K562 (cell line): ENCODE measurements around the gene IQCC. TPM values are rescaled to one million over a fixed set of nuclear protein-coding genes. Genes with fewer than 3 reads are reported as not detected.
A peak's percentile ranks its signal among the peaks of the same experiment; 100 is the strongest.

Experiments used
- ARHGAP35 ChIP-seq: fragments of 450-650 bp; IDR thresholded peaks from 2 replicates; pipeline ENCODE4 v1.6.1; 2018; ENCODE audit not compliant: partially characterized antibody
- BRF1 ChIP-seq: IDR thresholded peaks from 3 replicates; pipeline ENCODE4 v1.6.1; 2011; ENCODE audit warnings: borderline replicate concordance, mild to moderate bottlenecking; ENCODE audit not compliant: insufficient read length; ENCODE audit errors: extremely low read depth
- C11orf30 ChIP-seq: fragments of 450-650 bp; IDR thresholded peaks from 2 replicates; pipeline ENCODE4 v1.6.1; 2016; ENCODE audit warnings: low read depth, mild to moderate bottlenecking
- CC2D1A ChIP-seq: fragments of 450-650 bp; IDR thresholded peaks from 2 replicates; pipeline ENCODE4 v1.6.1; 2017; ENCODE audit warnings: mild to moderate bottlenecking
- CCAR2 ChIP-seq: fragments of 200-400 bp; formaldehyde crosslinking; IDR thresholded peaks from 2 replicates; pipeline ENCODE4 v1.6.1; 2017; ENCODE audit warnings: mild to moderate bottlenecking, low read depth, low read length
- CSDE1 ChIP-seq, 2 experiments: fragments of 450-650 bp; IDR thresholded peaks; 2 replicates each; pipeline ENCODE4 v1.6.1; 2016; ENCODE audit warnings: mild to moderate bottlenecking in 1 of 2
- EP400 ChIP-seq: fragments of 450-650 bp; IDR thresholded peaks from 2 replicates; pipeline ENCODE4 v1.6.1; 2017; ENCODE audit warnings: antibody characterized with exemption, mild to moderate bottlenecking, moderate library complexity
- ETV1 ChIP-seq: fragments of 450-650 bp; conservative IDR thresholded peaks from 2 replicates; pipeline ENCODE4 v1.6.1; 2016; ENCODE audit warnings: missing genetic modification characterization, control low read depth, low read depth, missing compliant biosample characterization
- ILF3 ChIP-seq: fragments of 450-650 bp; IDR thresholded peaks from 2 replicates; pipeline ENCODE4 v1.6.1; 2018; ENCODE audit warnings: antibody characterized with exemption, mild to moderate bottlenecking, moderate library complexity, borderline replicate concordance
- IRF2 ChIP-seq: sonication (generic); formaldehyde crosslinking; IDR thresholded peaks from 2 replicates; pipeline ENCODE4 v1.8.1; 2022; ENCODE audit warnings: mild to moderate bottlenecking, missing genetic modification reagents
- LCOR ChIP-seq: sonication (generic); formaldehyde crosslinking; IDR thresholded peaks from 2 replicates; pipeline ENCODE4 v1.8.0; 2022; ENCODE audit warnings: mild to moderate bottlenecking, missing genetic modification reagents
- MBD2 ChIP-seq: sonication (generic); IDR thresholded peaks from 2 replicates; pipeline ENCODE4 v1.6.1; 2016; ENCODE audit warnings: low read depth, borderline replicate concordance
- MECOM ChIP-seq: fragments of 250-450 bp; sonication (Bioruptor Pico); IDR thresholded peaks from 2 replicates; pipeline ENCODE4 v1.8.0; 2022; ENCODE audit warnings: inconsistent platforms
- MTF1 ChIP-seq: fragments of 250-450 bp; sonication (Bioruptor Pico); IDR thresholded peaks from 2 replicates; pipeline ENCODE4 v1.9.0; 2021; ENCODE audit warnings: moderate library complexity, mild to moderate bottlenecking, inconsistent platforms, borderline replicate concordance
- NCOA2 ChIP-seq, 2 experiments: fragments of 450-650 bp; IDR thresholded peaks; 2 replicates each; pipeline ENCODE4 v1.6.1; 2018; ENCODE audit warnings: mild to moderate bottlenecking in 2 of 2, moderate library complexity in 1 of 2; ENCODE audit not compliant: partially characterized antibody in 2 of 2
- NCOA6 ChIP-seq: fragments of 450-650 bp; IDR thresholded peaks from 2 replicates; pipeline ENCODE4 v1.6.1; 2017; ENCODE audit warnings: mild to moderate bottlenecking
- NFIC ChIP-seq: fragments of 450-650 bp; IDR thresholded peaks from 2 replicates; pipeline ENCODE4 v1.6.1; 2017; ENCODE audit warnings: mild to moderate bottlenecking, inconsistent platforms
- NR2C1 ChIP-seq, 2 experiments: fragments of 450-650 bp; IDR thresholded peaks; 2 replicates each; pipeline ENCODE4 v1.6.1; 2017; ENCODE audit warnings: mild to moderate bottlenecking in 2 of 2, antibody characterized with exemption in 1 of 2, inconsistent platforms in 1 of 2, missing compliant biosample characterization in 1 of 2, missing genetic modification characterization in 1 of 2
- PHB2 ChIP-seq: fragments of 450-650 bp; IDR thresholded peaks from 2 replicates; pipeline ENCODE4 v1.6.1; 2017; ENCODE audit warnings: low read depth
- PHF20 ChIP-seq: fragments of 450-650 bp; IDR thresholded peaks from 2 replicates; pipeline ENCODE4 v1.6.1; 2018; ENCODE audit not compliant: partially characterized antibody
- POLR3A ChIP-seq: IDR thresholded peaks from 2 replicates; pipeline ENCODE4 v1.6.1; 2011; ENCODE audit warnings: borderline replicate concordance, mild to moderate bottlenecking, moderate library complexity; ENCODE audit not compliant: insufficient read length, insufficient read depth; ENCODE audit errors: extremely low read depth
- RBM17 ChIP-seq: fragments of 200-400 bp; formaldehyde crosslinking; IDR thresholded peaks from 2 replicates; pipeline ENCODE4 v1.6.1; 2017; ENCODE audit warnings: low read depth, mild to moderate bottlenecking, low read length, borderline replicate concordance
- SAFB ChIP-seq: fragments of 200-400 bp; formaldehyde crosslinking; IDR thresholded peaks from 2 replicates; pipeline ENCODE4 v1.6.1; 2017; ENCODE audit warnings: low read depth, low read length, borderline replicate concordance
- SNIP1 ChIP-seq: fragments of 450-650 bp; IDR thresholded peaks from 2 replicates; pipeline ENCODE4 v1.7.1; 2017; ENCODE audit warnings: low read depth, mild to moderate bottlenecking
- TEAD1 ChIP-seq, 2 experiments: fragments of 450-650 bp in 1 of 2; sonication (generic) in 1 of 2; formaldehyde crosslinking; IDR thresholded peaks; 2 replicates each; pipeline versions ENCODE4 v1.4.0 to v1.8.0; 2020 to 2022; ENCODE audit warnings: mild to moderate bottlenecking in 2 of 2, missing genetic modification reagents in 1 of 2
- ZNF408 ChIP-seq: fragments of 250-450 bp; sonication (Bioruptor Pico); IDR thresholded peaks from 2 replicates; pipeline ENCODE4 v1.4.0; 2020; ENCODE audit warnings: low read depth, mild to moderate bottlenecking, moderate library complexity
- polyA plus RNA-seq, 8 experiments: library from polyadenylated mRNA; depleted of rRNA in 4 of 8; stranded (reverse) in 5 of 8; unstranded in 3 of 8; fragments of >200 nt; fragmentation: Nextera tagmentation in 2 of 8; fragmentation: Illumina TruSeq in 1 of 8; extraction: Ambion mirVana in 2 of 8; extraction: Trizol in 1 of 8; gene quantifications; 2 replicates each; pipeline versions ENCODE4 v1.2.1 to v1.2.3, GENCODE V29; 2011 to 2014; ENCODE audit warnings: inconsistent platforms in 1 of 8, missing spikeins in 1 of 8
- total RNA-seq, 7 experiments: library from RNA; depleted of rRNA in 6 of 7; stranded (reverse); fragments of >200 nt in 6 of 7; fragmentation: Illumina TruSeq in 2 of 7; extraction: Trizol in 2 of 7; gene quantifications; 2 replicates each; pipeline versions ENCODE4 v1.2.1 to v1.2.3, GENCODE V29; 2011 to 2021; ENCODE audit warnings: low replicate concordance in 1 of 7
- TF ChIP-seq, protein P1 (sequence below): sonication (generic); formaldehyde crosslinking; IDR thresholded peaks from 2 replicates; pipeline ENCODE4 v1.8.0; 2022; ENCODE audit warnings: missing genetic modification reagents, mild to moderate bottlenecking, borderline replicate concordance
- TF ChIP-seq, protein P2 (sequence below): fragments of 450-650 bp; IDR thresholded peaks from 2 replicates; pipeline ENCODE4 v1.6.1; 2016; ENCODE audit warnings: mild to moderate bottlenecking

IQCC gene
- total and polyA plus RNA-seq, 9 of the 15 experiments (the other 6 are each of a cell fraction or from before 2014, with no cell fraction given) = 8.1 to 16.5 (median 10.7) TPM

DNA sequence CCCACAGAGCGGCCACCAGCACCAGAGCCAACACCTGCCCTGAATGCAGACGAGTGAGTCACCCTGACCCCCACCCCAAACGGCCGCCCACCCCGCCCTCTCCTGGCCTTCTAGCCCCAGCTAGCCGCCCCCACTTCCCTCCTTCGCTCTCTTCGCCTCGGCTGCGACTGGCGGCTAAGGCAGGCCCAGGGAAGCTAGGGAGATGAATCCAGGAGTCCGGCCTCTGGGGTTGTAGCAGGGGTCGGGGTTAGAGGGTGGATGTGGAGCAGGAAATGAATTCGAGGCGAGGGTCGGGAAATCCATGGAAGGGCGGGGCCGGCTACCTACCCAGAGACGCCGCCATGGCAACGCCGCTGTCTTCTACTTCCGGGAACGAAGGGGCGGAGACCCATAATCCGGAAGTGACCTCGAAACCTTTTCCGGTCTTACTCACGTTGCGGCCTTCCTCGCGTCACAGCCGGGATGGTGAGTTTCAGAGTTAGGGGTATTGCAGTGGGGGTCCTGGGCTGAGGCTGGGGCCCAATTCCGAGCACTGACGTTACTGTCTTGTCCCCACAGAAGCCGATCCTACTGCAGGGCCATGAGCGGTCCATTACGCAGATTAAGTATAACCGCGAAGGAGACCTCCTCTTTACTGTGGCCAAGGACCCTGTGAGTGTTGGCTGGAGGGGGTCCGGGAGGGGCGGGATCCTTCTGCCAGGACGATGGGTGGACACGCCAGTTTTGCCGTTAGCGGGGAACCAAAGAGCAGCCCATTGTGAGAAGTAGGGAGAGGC lies 16.7 kb downstream of the IQCC start, which contains the start of the genes EIF3I and TMEM234 (continued):
- TF ChIP-seq POLR3A = no peak
- TF ChIP-seq PHF20 = peak; percentile 95
- TF ChIP-seq MECOM (CRISPR knock-in tag) = no peak
- TF ChIP-seq IRF2 (CRISPR knock-in tag) = no peak
- peak; percentile 94 for TF ChIP-seq EP400
- TF ChIP-seq PHB2 = no peak
- 0 out of 2 replicates have a peak, but pooled peaks have one; percentile 3 for TF ChIP-seq CC2D1A
- TF ChIP-seq SNIP1 = no peak
- TF ChIP-seq ZNF408 (CRISPR knock-in tag) = no peak
- TF ChIP-seq RBM17 = no peak
- no peak for TF ChIP-seq CCAR2
- TF ChIP-seq SAFB = no peak
- TF ChIP-seq ETV1 (tag) = peak; percentile 93
- TF ChIP-seq ILF3 = no peak
- no peak for TF ChIP-seq MTF1
- peak in 1 of 2 experiments; percentile 91; a peak in 2 of 4 replicates for TF ChIP-seq CSDE1 (IDR thresholded peaks at IDR 0.05)
- TF ChIP-seq BRF1 = no peak
- TF ChIP-seq, protein P1, sequence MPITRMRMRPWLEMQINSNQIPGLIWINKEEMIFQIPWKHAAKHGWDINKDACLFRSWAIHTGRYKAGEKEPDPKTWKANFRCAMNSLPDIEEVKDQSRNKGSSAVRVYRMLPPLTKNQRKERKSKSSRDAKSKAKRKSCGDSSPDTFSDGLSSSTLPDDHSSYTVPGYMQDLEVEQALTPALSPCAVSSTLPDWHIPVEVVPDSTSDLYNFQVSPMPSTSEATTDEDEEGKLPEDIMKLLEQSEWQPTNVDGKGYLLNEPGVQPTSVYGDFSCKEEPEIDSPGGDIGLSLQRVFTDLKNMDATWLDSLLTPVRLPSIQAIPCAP (CRISPR knock-in tag) = no peak
- TF ChIP-seq MBD2 = peak; percentile 79
- no peak for TF ChIP-seq LCOR (CRISPR knock-in tag)
- TF ChIP-seq TEAD1 (CRISPR knock-in tag; IDR thresholded peaks at IDR 0.05) = no peak
- no peak for TF ChIP-seq NCOA6
- peak; percentile 78 for TF ChIP-seq C11orf30
- TF ChIP-seq, protein P2, sequence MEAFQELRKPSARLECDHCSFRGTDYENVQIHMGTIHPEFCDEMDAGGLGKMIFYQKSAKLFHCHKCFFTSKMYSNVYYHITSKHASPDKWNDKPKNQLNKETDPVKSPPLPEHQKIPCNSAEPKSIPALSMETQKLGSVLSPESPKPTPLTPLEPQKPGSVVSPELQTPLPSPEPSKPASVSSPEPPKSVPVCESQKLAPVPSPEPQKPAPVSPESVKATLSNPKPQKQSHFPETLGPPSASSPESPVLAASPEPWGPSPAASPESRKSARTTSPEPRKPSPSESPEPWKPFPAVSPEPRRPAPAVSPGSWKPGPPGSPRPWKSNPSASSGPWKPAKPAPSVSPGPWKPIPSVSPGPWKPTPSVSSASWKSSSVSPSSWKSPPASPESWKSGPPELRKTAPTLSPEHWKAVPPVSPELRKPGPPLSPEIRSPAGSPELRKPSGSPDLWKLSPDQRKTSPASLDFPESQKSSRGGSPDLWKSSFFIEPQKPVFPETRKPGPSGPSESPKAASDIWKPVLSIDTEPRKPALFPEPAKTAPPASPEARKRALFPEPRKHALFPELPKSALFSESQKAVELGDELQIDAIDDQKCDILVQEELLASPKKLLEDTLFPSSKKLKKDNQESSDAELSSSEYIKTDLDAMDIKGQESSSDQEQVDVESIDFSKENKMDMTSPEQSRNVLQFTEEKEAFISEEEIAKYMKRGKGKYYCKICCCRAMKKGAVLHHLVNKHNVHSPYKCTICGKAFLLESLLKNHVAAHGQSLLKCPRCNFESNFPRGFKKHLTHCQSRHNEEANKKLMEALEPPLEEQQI = no peak
- TF ChIP-seq NCOA2 (IDR thresholded peaks at IDR 0.05; ENCODE audit: partially characterized antibody in 2 of 2) = no peak
- peak; percentile 98 for TF ChIP-seq NR2C1 (IDR thresholded peaks at IDR 0.05)
- TF ChIP-seq NR2C1 (tag; IDR thresholded peaks at IDR 0.05) = peak; percentile 98
- no peak; the same call in 1 of the 2 replicates for TF ChIP-seq NFIC
- no peak for TF ChIP-seq ARHGAP35
